Measurements from ENCODE around the gene MMEL1.
"Not testable (repeated sequence)": the region's sequence is repeated elsewhere in the genome, so short reads cannot be mapped to it uniquely, and the experiment has no call there.

Gene MMEL1

DNA sequence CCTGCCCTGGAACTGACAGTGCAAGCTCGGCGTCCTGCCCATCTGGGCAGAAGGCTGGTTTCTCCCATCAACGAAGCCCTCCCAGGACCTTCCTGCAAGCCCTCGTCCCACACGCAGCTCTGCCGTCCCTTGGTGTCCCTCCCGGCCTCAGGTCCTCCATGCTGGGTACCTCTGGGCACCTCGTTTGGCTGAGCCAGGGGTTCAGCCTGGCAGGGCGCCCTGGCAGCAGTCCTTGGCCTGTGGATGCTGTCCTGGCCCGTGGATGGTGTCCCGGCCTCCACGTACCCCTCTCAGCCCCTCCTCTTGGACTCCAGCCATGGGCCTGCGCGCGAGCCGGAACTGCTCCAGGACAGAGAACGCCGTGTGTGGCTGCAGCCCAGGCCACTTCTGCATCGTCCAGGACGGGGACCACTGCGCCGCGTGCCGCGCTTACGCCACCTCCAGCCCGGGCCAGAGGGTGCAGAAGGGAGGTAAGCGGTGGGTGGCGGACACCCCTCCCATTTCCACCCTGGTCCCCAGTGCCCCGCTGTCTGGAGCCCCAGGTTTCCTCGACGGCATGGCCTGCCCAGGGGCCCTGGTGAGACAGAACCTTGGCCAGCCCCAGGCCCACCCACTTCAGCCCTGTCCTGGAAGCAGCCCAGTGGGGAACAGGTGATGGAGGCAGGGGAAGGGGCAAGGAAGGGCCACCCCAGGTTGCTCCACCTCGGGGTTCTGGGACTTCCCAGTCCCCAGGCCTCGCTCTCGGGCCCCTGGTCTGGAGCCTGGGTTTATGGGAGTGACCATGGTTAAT is 73.1 kb downstream of the MMEL1 start:
- DNase-seq (ENCODE audit: insufficient read length, low spot score) (no peak), FAIRE-seq (no peak)

DNA sequence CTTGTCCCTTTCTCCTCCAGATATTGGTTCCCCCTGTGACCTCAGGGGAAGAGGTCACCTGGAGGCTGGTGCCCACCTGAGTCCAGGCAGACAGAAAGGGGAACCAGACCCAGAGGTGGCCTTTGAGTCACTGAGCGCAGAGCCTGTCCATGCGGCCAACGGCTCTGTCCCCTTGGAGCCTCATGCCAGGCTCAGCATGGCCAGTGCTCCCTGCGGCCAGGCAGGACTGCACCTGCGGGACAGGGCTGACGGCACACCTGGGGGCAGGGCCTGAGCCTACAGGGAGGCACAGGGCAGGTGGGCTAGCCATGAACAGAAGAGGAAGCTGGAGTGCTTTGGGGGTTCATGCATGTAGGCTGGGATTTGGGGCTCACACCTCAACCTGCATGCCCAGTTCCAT is 74.0 kb downstream of the MMEL1 start:
- no peak for FAIRE-seq
- no peak for DNase-seq (ENCODE audit: insufficient read length, low spot score)

DNA sequence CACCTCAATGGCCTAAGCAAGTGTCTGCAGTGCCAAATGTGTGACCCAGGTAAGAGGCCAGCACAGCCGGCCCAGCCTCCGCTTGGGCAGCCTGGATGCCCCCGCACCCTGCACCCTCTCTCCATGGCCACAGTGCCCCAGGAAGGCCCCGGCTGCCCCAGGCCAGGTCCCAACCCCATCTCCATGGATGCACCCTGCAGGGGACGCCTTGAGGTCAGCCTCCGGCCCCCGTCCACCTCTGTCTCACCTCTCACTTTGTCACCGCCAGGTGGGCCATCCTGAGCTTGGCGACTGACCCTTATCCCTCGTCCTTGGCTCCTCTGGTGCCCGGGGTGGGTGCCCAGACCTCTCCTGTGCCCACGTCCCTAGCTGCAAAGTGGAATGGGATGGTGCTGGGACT is 74.4 kb downstream of the MMEL1 start:
- DNase-seq (ENCODE audit: insufficient read length, low spot score) (no peak), FAIRE-seq (no peak)

DNA sequence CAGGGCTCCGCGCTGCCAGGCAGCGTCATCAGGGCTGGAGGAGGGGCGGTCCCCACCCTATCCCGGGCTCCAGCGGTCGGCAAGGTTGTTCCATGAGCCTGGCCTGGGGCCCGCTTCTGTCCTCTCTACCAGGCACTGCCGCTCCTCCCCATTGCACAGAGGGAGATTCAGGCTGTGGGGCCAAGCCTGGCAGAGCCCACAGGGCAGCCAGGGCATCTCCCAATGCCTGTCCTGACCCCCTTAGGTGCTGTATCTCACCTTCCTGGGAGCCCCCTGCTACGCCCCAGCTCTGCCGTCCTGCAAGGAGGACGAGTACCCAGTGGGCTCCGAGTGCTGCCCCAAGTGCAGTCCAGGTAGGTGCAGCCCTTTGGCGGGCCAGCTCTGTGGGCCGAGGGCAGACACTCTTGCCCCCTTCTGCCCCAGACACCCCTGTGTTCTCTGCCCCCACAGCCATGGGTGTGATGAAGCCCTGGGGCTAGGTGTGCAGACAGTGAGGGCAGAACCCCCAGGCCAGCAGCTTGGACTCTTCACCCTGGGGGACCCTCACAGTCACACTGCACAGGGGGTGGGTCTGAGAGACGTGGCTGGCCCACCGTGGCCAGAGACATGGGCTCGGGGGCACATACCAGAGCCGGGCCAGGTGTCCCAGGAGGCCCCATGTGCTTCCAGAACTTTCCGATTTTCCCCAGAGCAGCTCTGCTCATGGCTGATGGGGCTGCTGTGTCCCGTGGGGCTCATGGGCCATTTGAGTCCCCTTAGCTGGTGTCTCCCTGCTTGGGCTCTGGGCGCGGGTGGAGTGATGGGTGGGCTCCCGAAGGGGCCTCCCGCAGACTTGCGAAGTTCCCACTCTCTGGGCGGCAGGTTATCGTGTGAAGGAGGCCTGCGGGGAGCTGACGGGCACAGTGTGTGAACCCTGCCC is 75.1 kb downstream of the MMEL1 start:
- DNase-seq (ENCODE audit: insufficient read length, low spot score) (no peak), FAIRE-seq (no peak)

DNA sequence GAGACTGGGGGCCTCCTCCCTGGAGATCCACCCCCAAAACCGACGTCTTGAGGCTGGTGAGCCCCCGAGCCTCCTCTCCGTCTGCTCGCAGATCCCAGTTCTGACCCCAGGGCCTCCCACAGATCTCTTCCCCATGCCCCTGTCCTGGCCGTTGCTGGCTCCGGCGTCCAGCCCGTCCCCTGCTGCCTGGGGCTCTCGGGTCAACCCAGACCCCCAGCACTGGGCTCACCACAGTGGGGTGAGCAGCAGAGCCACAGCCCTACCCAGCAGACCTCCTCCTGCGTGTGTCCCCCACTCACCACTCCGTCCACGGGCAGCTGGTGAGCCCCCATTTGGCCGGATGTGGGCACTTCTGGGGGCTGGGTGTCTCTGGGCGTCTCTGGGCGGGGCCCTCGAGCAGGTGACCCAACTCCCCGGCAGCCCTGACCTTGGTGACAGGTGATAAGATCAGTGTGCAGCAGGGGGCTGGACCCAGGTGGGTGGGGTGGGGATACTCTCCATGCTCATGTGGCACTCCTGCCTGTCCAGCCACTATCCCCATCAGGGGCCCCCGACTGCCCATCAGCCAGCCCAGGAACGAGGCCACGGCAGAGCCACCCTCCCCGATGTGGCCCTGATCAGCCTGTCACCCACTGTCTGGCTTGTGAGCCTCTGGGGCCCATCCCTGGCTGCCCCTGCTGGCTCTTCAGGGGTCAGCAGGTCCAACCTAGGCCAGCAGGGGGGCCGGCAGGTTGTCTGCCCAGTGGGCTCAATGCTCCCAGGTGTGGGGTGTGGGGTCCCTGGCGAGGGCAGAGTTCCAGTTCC is 75.9 kb downstream of the MMEL1 start:
- no peak for FAIRE-seq

DNA sequence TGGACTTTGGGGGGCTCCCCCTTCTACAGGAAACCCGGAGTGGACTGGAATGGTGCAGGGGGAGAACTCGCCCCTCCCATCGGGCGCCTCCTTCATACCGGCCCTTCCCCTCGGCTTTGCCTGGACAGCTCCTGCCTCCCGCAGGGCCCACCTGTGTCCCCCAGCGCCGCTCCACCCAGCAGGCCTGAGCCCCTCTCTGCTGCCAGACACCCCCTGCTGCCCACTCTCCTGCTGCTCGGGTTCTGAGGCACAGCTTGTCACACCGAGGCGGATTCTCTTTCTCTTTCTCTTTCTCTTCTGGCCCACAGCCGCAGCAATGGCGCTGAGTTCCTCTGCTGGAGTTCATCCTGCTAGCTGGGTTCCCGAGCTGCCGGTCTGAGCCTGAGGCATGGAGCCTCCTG is 76.5 kb downstream of the MMEL1 start, which contains the start of gene TNFRSF14:
Gene TNFRSF14 (plus strand): TSS at position 95 of the 401 bp plus-strand sequence. CDS start 294 bp downstream, at position 389.
- no peak for DNase-seq (ENCODE audit: insufficient read length, low spot score)

More for the DNA sequence above, 75.9 kb downstream of the MMEL1 start:
- DNase-seq (ENCODE audit: insufficient read length, low spot score), result no peak

DNA sequence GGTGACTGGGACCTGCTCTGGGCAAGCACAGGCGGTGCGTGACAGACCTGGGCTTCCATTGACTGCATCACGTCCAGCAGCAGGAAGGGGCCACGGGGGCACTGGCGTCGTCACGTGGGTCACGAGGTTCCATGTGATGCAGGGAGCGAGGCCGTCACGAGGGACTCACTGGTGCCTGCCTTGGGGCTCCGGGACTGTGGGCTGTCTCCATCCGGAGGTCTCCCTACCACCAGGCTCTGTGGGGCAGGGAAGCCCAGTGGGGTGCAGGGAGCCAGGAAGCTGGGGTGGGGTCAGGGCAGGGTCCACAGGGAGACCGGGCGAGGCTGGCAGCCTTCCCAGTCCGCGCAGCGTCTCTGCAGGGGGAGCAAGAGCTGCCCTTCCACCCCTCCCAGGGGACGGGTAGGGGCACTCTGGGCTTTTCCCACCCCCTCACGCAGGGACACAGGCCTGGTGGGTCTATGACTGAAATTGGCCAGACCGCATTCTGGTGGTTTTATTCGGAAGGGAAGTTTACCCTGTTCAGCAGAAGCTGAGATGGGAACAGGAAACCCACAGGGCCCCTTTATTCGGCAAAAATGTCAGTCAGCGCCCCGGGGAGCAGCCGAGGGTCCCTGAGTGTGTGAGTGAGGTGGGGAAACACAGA is 77.1 kb downstream of the MMEL1 start:
- DNase-seq (ENCODE audit: insufficient read length, low spot score), result no peak
- no peak for FAIRE-seq

More for the DNA sequence above, 76.5 kb downstream of the MMEL1 start, which contains the start of gene TNFRSF14:
- no peak for FAIRE-seq

DNA sequence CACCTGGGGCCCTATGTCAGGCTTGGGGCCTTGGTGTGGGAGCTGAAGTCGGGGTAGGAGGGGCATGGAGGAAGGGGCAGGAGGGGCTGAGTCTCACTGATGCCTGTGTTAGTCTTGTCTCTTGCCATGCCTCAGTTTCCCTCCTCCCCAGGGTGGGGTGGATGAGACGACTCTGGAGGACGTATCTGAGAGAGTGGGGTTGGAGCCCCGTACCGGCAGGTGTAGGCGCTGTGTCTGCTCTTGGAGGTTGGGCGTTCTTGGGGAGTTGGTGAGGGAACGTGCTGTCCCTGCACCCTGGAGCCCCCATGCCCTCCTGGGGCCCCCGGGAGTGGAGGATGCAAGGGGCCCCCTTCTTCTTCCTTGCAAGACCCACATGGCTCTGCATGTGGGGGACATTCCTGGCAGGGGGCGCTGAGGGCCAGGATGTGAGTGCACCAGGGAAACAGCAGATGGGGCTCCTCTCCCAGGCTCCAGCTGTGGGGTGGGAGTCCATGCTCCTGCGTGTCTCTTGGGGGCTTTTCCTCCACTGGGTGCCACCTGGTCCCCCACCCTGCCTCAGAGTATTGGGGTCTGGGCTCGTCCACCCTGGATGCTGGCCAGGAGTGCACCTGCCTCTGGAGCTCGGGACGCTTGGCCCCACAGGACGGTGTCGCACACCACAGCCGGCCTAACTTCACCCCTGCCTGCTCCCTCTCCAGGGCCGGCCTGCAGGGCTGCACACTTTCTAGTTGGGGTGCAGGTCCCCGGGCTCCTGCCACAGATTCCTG is 78.0 kb downstream of the MMEL1 start:
- DNase-seq (ENCODE audit: insufficient read length, low spot score) (no peak), FAIRE-seq (no peak)

DNA sequence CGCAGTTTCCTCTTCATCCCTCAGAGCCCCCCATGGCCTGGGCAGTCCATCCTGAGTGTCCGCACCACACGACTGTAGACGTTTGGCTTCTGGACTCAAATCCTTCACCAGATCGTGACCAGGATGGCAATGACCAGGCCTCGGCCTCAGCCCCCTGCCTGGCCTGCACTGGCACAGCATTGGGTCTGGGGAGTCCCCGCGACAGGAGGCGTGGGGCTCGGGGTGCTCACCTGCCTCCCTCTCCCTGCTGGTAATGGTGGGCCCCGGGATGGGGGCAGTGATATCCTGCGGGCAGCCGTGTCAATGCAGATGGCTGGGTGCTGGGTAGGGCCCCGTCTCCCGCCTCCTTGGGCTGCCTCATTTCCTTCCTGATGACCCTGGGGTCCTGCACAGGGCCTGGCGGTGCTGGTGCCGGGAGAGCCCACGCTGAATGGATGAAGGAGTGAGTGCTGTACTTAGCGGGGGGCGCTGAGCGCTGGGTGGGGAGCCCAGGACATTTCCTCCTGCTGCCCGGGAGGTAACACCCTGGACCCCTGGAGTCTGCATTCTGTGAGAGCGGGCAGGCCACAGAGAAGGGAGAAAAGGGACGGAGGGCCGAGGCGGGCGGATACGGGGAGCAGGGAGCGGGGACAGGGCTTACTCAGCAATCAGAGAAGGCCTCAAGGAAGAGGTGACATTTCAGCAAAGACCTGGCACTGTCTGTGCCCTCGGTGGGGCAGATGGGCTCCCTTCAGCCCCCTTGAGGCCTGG is 78.8 kb downstream of the MMEL1 start:
- no peak for FAIRE-seq
- DNase-seq (ENCODE audit: insufficient read length, low spot score), result no peak

DNA sequence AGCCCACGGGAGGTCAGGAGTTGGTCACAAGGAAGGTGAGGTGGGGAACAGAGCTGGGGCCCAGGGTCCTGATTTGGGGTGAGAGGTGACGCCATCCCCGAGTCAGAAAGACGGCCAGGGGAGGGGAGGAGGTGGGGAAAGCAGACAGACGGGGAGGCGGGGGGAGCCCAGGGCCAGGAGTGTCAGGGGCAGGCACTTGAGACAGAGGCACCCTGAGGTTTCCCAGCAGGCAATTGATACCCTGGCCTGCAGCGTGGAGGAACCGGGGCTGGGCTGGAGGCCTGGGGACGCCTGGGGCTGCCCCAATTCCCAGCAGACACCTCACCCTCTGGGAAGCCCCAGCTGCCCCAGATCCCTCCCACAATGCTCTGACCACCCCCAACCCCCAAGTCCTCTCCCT is 79.7 kb downstream of the MMEL1 start:
- FAIRE-seq; DNase-seq (ENCODE audit: insufficient read length, low spot score): not testable (repeated sequence)

DNA sequence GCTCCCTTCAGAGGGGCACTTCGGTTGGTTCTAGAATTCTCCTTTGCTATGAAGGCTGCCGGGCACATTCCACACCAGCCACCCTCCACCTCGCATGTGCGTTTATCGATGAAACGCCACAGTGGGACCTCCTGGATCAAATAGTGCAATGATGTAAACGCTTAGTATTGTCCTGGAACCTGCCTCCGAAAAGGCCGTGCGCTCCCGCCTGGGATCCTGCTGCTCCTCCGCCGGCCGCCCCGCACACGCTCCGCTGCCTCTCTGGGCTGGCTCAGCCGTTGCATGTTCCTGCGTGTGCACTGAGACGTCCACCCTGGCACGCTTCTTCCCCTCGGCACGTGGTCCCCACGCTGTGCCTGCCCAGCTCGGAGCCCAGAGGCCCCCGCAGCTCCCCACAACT is 80.6 kb downstream of the MMEL1 start:
- FAIRE-seq (no peak), DNase-seq (ENCODE audit: insufficient read length, low spot score) (no peak)

DNA sequence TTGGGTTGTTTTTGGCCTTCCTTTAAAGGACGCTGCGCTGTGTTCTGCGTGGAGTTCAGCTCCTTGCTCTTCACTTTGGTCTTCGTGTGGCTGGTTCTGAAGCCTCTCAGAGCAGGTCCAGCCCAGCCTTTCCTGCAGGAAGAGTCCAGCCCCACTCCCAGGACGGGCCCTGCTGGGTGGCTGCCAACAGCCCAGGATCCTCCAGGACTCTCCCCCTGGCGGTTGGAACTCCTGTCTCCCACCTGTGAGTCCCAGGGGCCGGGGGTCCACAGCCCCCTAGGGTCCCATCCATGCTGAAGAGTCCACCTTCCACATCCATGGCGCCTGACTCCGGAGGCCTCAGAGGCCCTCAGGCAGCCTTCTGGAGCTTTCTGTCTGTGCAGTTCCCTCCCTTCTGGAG is 81.3 kb downstream of the MMEL1 start:
- DNase-seq (ENCODE audit: insufficient read length, low spot score); FAIRE-seq: not testable (repeated sequence)

DNA sequence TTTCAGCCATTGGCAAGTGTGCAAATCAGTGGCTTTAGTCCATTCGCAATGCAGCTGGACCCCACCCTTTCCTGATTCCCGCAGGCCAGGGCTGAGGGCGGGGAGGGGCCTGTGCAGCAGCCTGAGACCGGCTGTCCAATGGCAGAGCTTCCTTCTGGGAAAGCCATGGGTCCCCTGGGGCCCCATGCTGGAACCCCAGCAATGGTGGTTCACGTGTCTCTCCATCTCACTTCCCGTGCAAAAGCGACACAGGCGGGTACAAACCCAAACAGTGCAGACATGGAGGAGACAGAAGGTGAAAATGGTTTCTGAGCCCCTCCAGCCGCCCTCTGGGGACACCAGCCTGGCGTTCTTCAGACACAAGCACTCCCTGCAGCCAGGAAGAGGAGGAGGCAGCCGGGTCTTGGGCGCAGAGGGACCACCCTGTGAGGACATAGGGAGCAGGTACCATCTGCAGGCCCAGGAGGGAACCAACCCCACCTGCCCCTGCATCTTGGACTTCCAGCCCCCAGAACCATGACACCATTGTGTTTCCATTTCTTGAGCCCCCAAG is 82.4 kb downstream of the MMEL1 start:
- not testable (repeated sequence) for DNase-seq (ENCODE audit: insufficient read length, low spot score); FAIRE-seq

DNA sequence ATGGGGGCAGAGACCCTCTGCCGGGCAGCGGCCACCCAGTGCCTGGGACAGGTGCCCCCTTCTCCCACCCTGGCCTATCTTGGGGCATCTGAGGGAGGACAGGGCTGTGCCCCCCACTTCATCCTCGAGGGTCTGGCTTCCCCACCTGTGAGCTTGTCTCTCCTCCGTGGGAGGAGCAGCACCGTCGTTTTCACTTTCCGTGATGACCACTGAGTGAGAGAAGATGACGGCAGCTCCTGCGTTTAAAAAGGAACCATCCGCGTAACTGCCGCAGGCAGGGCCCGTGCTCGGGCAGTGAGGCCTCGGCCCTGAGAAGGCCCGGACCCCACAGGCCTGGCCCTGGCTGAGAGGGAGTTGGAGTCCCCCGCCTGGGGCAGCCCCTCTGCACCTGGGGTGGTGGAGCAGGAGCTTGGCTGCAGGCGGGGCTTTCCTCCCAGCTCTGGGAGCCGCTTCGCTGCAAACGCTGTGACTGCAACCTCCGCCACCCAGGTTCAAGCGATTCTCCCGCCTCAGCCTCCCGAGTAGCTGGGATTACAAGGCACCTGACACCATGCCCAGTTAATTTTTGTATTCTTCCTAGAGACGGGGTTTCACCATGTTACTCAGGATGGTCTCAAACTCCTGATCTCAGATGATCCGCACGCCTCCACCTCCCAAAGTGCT is 83.3 kb downstream of the MMEL1 start:
- not testable (repeated sequence) for FAIRE-seq; DNase-seq (ENCODE audit: insufficient read length, low spot score)

DNA sequence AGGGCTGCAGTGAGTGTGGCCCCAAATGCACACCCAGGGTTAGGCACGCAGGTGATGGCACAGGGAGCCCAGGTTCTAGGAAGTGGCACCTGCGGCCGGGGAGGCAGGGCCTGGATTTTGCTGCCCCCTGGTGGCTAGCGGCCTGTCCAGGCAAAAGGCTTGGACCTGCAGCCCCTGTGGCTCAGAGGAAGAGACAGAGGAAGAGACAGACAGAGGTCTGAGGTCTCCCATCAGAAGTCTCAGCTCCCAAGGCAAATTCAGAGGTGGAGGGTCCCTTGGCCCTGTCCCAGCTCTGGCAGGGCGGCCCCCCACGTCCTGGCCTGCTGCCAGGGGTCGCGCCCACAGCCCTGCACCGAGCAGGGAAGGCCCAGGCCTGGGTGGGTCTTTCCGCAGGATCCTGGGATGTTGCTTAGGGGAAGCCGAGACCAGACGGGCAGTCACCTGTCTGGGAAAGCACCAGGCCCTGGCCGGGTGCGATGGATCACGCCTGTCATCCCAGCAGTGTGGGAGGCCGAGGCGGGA is 84.7 kb downstream of the MMEL1 start:
- DNase-seq (ENCODE audit: insufficient read length, low spot score) (peak; percentile 71), FAIRE-seq (no peak)

DNA sequence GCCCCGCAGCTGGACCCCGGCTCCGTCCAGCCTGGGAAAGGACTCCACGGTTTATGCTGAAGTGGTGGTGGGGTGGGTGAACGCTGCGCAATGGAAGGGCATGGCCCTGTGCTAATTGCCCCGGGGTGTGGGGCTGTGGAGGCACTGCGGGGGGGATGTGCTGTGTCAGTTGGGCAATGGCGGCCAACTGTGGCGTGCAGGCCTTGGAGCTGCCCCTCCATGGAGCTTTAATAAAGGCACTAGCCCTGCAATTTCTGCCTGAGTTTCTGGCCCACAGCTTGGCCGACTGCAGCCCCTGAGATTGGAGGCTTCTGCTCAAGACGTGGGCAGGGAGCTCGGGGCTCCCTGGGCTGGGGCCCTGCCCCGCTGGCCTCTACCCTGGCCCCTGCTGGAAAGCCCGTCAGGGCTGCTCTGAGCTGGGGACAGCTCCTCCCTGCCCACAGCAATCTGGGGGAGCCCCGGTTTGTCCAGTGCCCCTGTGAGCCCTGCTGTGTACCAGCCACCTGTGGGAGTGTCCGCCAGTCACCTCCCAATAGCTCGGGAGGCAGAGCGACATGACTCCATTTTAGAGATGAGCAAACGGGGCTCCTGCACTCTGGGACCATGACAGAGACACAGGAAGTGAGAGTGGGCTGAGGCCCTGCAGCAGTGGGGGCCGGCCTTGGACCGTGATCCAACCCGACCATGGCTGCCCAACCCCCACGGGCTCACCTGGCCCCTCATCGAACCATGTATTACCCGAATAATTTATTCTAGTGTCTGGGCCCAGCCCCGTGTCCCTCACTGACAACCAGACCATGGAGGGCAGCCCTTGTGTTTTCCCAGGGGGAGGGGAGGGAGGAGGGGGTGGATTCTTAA is 85.4 kb downstream of the MMEL1 start:
- DNase-seq (ENCODE audit: insufficient read length, low spot score) (no peak), FAIRE-seq (no peak)

Data from HTR-8/SVneo (cell line).